Spleen (tissue), 7 donors: ENCODE results near the gene CBX3.

Experiments used
- POLR2A ChIP-seq, 3 donors: fragments of 450-650 bp; IDR thresholded peaks; one replicate each; pipeline ENCODE4 v1.5.1; 2017; ENCODE audit warnings: antibody characterized with exemption in 3 of 3, mild to moderate bottlenecking in 1 of 3
- POLR2AphosphoS5 ChIP-seq, 3 donors: sonication (generic); formaldehyde crosslinking; IDR thresholded peaks; one replicate each; pipeline ENCODE4 v1.5.1; 2017; ENCODE audit warnings: antibody characterized with exemption in 3 of 3
- TF ChIP-seq, protein P1 (sequence below), 11 experiments: fragments of 200-600 bp in 7 of 11; fragments of 450-650 bp in 4 of 11; sonication (generic) in 4 of 11; IDR thresholded peaks in 8 of 11; conservative IDR thresholded peaks in 3 of 11; 1 replicate in 7 of 11; 2 replicates in 4 of 11; pipeline versions ENCODE4 v1.4.0 to v1.8.0; 2016 to 2021; ENCODE audit warnings: antibody characterized with exemption in 11 of 11, inconsistent platforms in 4 of 11, mild to moderate bottlenecking in 1 of 11
- donor health status: DM: no; HTN: no; CAD: no; lungs with moderate emphysema.
- donor health status: DM: no; HTN: no; CAD: no.
- donor health status: DM: no; HTN: no; CAD: no.

DNA sequence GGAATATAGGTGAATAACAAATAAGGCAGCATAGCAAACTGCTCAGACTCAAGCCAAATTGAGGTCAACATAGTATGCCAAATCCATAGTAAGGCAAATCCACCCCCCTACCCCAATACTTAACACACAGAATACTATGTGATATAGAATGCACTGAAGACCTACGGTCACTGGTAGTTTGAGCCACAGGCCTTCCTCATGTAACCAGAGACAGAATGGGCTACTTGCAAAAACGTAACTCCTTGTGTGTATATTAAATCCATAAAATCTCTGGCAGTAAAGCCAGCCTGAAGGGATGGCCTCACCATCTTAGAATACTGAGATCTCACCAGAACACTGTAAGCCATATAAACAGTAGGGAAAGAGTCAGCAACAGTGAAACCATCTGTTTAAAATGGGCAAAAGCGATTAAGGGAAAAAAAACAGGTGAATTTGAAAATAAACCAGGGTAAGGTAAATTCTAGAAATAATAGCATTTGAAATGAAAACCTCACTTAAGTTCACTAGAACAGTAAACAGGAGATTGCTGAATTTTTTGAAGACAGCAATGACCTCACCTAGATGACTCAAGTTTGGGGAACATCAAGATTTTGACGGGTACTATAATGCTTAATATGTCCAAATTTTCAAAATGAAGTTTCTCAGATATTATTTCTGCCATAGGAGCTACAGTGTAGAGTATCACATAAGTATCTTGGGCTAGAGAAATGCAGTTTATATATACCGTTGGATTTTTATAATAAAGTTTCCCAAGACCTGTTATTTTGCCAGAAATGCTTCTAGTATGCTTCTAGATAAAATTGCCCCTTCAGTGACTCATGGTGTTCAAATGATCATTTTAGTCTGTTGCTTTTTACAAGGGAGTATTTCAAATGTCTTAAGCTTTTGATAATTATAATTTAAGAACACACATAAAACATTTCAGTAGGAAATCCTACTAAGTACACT, 14.9 kb upstream of the CBX3 start:
- TF ChIP-seq, protein P1, sequence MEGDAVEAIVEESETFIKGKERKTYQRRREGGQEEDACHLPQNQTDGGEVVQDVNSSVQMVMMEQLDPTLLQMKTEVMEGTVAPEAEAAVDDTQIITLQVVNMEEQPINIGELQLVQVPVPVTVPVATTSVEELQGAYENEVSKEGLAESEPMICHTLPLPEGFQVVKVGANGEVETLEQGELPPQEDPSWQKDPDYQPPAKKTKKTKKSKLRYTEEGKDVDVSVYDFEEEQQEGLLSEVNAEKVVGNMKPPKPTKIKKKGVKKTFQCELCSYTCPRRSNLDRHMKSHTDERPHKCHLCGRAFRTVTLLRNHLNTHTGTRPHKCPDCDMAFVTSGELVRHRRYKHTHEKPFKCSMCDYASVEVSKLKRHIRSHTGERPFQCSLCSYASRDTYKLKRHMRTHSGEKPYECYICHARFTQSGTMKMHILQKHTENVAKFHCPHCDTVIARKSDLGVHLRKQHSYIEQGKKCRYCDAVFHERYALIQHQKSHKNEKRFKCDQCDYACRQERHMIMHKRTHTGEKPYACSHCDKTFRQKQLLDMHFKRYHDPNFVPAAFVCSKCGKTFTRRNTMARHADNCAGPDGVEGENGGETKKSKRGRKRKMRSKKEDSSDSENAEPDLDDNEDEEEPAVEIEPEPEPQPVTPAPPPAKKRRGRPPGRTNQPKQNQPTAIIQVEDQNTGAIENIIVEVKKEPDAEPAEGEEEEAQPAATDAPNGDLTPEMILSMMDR (IDR thresholded peaks at IDR 0.05 in 8 of 11, conservative IDR thresholded peaks at IDR 0.05 in 3 of 11) = no peak
- no peak for TF ChIP-seq POLR2A (IDR thresholded peaks at IDR 0.05)
- TF ChIP-seq POLR2AphosphoS5 (IDR thresholded peaks at IDR 0.05) = peak in 1 of 3 donors; percentile 71
